ENCODE data around the gene RPS6KA2.
"Not testable (repeated sequence)": the region's sequence is repeated elsewhere in the genome, so short reads cannot be mapped to it uniquely, and the experiment has no call there.

Gene RPS6KA2

GRCh38 chr6:166587631-166588413, 39.2 kb downstream of the RPS6KA2 start:
- DNase-seq (ENCODE audit: low read depth, low spot score): no peak
- Histone ChIP-seq H3K27ac (no peak overlapping the region), H3K9ac (ENCODE audit: insufficient read length) (no peak overlapping the region), H3K4me3 (no peak overlapping the region), H3K9me3 (ENCODE audit: low read depth, low read length) (no peaks in the 10 kb centered on the region), H3K36me3 (ENCODE audit: insufficient read depth, low read length) (no peaks in the 10 kb centered on the region)
- TF ChIP-seq FOXP2 (optimal IDR thresholded peaks at IDR 0.05; ENCODE audit: control extremely low read depth, extremely low read length, insufficient read depth): no peak
- no peak for TF ChIP-seq EZH2 (IDR thresholded peaks at IDR 0.05)
- no peak for TF ChIP-seq POLR2AphosphoS5 (IDR thresholded peaks at IDR 0.05; ENCODE audit: borderline replicate concordance, low read depth, low read length)

DNA sequence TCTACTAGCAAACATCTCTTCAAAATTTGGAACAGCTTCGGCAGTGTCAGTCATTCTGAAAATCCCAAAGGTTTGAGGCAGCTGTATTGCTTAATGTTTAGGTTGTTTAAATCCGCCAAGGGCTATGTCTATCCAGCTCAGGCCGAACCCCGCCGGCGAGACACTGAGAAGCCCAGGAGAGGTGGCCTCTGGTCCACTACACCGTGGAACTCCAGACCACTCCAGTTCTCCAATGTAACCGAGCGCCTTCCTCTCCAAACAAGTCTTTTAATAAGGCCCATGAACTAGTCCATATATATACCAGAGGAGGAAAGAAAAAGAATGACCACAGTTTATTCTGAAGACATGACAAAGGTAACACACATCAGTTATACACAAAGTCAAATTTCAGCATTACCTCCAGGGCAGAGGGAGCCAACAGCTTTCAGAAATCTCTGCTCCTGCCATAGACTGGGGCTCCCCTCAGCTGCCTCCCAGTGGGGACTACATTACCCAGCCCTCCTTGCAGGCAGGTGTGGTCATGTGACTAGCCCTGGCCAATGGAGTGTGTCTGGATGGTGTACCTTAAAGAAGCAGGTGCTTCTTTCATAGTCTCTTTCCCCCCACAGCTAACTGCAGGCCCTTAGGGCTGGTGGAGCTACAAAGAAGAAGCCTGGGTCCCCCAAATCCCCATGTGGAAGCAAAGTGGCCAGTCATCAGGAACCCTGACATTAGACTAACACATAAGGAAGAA, 40.5 kb downstream of the RPS6KA2 start, which contains the start of gene RAMACL:
TSS of gene RAMACL (minus strand) at position 255 of the 733 bp plus-strand sequence. CDS start at position 54, 201 bp downstream.
- no peaks in the 10 kb centered on the region for H3K9me3 ChIP-seq (ENCODE audit: low read depth, low read length)
- no peak within 1 kb of the TSS for H3K27ac ChIP-seq
- H3K4me3 ChIP-seq: no peak within 1 kb of the TSS
- H3K36me3 ChIP-seq (ENCODE audit: insufficient read depth, low read length): no peaks in the 10 kb centered on the region
- no peak for DNase-seq (ENCODE audit: low read depth, low spot score)
- H3K9ac ChIP-seq (ENCODE audit: insufficient read length): no peak within 1 kb of the TSS
- TF ChIP-seq EZH2 (IDR thresholded peaks at IDR 0.05): no peak
- no peak for TF ChIP-seq POLR2AphosphoS5 (IDR thresholded peaks at IDR 0.05; ENCODE audit: borderline replicate concordance, low read depth, low read length)
- TF ChIP-seq FOXP2 (optimal IDR thresholded peaks at IDR 0.05; ENCODE audit: control extremely low read depth, extremely low read length, insufficient read depth): no peak

- TF ChIP-seq POLR2AphosphoS5 (IDR thresholded peaks at IDR 0.05; ENCODE audit: borderline replicate concordance, low read depth, low read length) (no peak), FOXP2 (optimal IDR thresholded peaks at IDR 0.05; ENCODE audit: control extremely low read depth, extremely low read length, insufficient read depth) (no peak), EZH2 (IDR thresholded peaks at IDR 0.05) (no peak)
- no peaks in the 10 kb centered on the region for H3K36me3 ChIP-seq (ENCODE audit: insufficient read depth, low read length)
- H3K9ac ChIP-seq (ENCODE audit: insufficient read length): no peak overlapping the region
- no peak for DNase-seq (ENCODE audit: low read depth, low spot score)
- no peak overlapping the region for H3K4me3 ChIP-seq
- H3K27ac ChIP-seq: no peak overlapping the region
- H3K9me3 ChIP-seq (ENCODE audit: low read depth, low read length): no peaks in the 10 kb centered on the region
Measured at GRCh38 chr6:166584853-166585429, 42.1 kb downstream of the RPS6KA2 start.

- Histone ChIP-seq H3K9me3 (ENCODE audit: low read depth, low read length) (no peaks in the 10 kb centered on the region), H3K4me3 (no peak overlapping the region), H3K9ac (ENCODE audit: insufficient read length) (no peak overlapping the region), H3K36me3 (ENCODE audit: insufficient read depth, low read length) (no peaks in the 10 kb centered on the region), H3K27ac (no peak overlapping the region)
- TF ChIP-seq EZH2 (IDR thresholded peaks at IDR 0.05) (no peak), FOXP2 (optimal IDR thresholded peaks at IDR 0.05; ENCODE audit: control extremely low read depth, extremely low read length, insufficient read depth) (no peak), POLR2AphosphoS5 (IDR thresholded peaks at IDR 0.05; ENCODE audit: borderline replicate concordance, low read depth, low read length) (no peak)
- DNase-seq (ENCODE audit: low read depth, low spot score): no peak
Measured at GRCh38 chr6:166584155-166584554, 42.9 kb downstream of the RPS6KA2 start.

DNA sequence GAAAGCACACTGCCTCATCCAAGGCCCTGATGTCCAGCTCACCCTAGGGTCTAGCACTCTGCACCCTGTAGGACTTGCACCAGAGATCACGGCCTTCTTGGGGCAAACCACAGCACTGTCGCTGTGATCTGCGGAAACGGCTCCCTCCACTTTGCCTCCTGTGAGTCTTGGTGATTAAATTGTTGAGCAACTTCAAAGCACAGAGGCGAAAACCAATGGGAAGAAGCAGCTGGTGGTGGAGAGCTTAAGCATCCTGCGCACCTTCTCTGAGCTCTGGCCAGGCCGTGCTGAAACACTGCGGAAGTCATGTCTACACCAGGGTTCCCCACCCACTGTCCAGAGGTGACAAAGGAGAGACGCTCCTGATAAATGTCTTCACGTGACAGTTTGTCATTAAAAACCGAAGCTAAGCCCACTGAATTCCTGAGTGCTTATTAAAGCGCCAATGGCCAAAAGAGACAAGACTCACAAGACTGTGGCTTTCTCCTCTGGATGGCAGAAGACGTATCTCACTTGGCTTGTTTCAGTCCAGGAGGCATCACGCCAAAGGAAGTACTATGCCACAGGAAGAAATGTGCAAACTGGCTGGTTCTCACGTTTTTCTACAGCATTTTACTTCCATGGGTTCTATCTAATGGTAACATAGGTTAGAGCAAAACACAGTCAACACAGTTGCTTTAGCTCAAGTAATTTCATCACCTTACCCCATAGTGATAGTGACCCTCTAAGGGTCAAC, 43.7 kb downstream of the RPS6KA2 start:
- H3K36me3 ChIP-seq (ENCODE audit: insufficient read depth, low read length): no peaks in the 10 kb centered on the region
- no peak overlapping the region for H3K27ac ChIP-seq
- H3K4me3 ChIP-seq: no peak overlapping the region
- TF ChIP-seq POLR2AphosphoS5 (IDR thresholded peaks at IDR 0.05; ENCODE audit: borderline replicate concordance, low read depth, low read length): no peak
- no peak for TF ChIP-seq FOXP2 (optimal IDR thresholded peaks at IDR 0.05; ENCODE audit: control extremely low read depth, extremely low read length, insufficient read depth)
- no peak for TF ChIP-seq EZH2 (IDR thresholded peaks at IDR 0.05)
- H3K9ac ChIP-seq (ENCODE audit: insufficient read length): no peak overlapping the region
- H3K9me3 ChIP-seq (ENCODE audit: low read depth, low read length): no peaks in the 10 kb centered on the region
- DNase-seq (ENCODE audit: low read depth, low spot score): no peak

- no peak overlapping the region for H3K4me3 ChIP-seq
- TF ChIP-seq EZH2 (IDR thresholded peaks at IDR 0.05): no peak
- no peak for TF ChIP-seq FOXP2 (optimal IDR thresholded peaks at IDR 0.05; ENCODE audit: control extremely low read depth, extremely low read length, insufficient read depth)
- TF ChIP-seq POLR2AphosphoS5 (IDR thresholded peaks at IDR 0.05; ENCODE audit: borderline replicate concordance, low read depth, low read length): no peak
- no peak overlapping the region for H3K27ac ChIP-seq
- H3K9ac ChIP-seq (ENCODE audit: insufficient read length): no peak overlapping the region
- no peak for DNase-seq (ENCODE audit: low read depth, low spot score)
- no peaks in the 10 kb centered on the region for H3K9me3 ChIP-seq (ENCODE audit: low read depth, low read length)
- H3K36me3 ChIP-seq (ENCODE audit: insufficient read depth, low read length): no peaks in the 10 kb centered on the region
Measured at GRCh38 chr6:166582258-166582657, 44.8 kb downstream of the RPS6KA2 start.

- H3K9me3 ChIP-seq (ENCODE audit: low read depth, low read length); DNase-seq (ENCODE audit: low read depth, low spot score); H3K4me3 ChIP-seq; H3K36me3 ChIP-seq (ENCODE audit: insufficient read depth, low read length); H3K9ac ChIP-seq (ENCODE audit: insufficient read length); H3K27ac ChIP-seq: not testable (repeated sequence)
Measured at GRCh38 chr6:166581801-166582200, 45.2 kb downstream of the RPS6KA2 start.

DNA sequence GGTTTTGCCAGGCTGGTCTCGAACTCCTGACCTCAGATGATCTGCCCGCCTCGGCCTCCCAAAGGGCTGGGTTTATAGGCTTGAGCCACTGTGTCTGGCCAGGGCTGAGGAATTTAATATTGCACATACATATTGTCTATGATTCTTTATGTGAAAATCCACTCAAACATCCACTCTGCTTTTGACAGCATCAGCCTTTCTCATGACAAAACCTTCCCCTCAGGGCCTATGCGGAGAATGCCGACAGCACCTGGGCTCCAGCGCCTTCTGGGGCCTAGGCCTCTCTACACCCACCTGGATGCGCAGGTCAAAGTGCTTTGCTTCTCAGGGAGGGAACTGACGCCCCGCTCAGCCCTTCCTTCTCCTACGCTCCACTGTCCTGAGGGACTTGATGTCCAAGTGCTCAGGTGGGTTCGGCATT, 46.0 kb downstream of the RPS6KA2 start:
- Histone ChIP-seq H3K36me3 (ENCODE audit: insufficient read depth, low read length) (no peaks in the 10 kb centered on the region), H3K9ac (ENCODE audit: insufficient read length) (no peak overlapping the region), H3K4me3 (no peak overlapping the region), H3K9me3 (ENCODE audit: low read depth, low read length) (no peaks in the 10 kb centered on the region), H3K27ac (no peak overlapping the region)
- no peak for DNase-seq (ENCODE audit: low read depth, low spot score)
- TF ChIP-seq FOXP2 (optimal IDR thresholded peaks at IDR 0.05; ENCODE audit: control extremely low read depth, extremely low read length, insufficient read depth): no peak
- TF ChIP-seq POLR2AphosphoS5 (IDR thresholded peaks at IDR 0.05; ENCODE audit: borderline replicate concordance, low read depth, low read length): no peak
- TF ChIP-seq EZH2 (IDR thresholded peaks at IDR 0.05): no peak

All from SK-N-MC (cell line).